Hepatocyte (in vitro differentiated cells): ENCODE results near the gene NME1.

Experiments
- EZH2 ChIP-seq: fragments of 200-600 bp; sonication (generic); IDR thresholded peaks from 2 replicates; pipeline ENCODE4 v1.6.1; 2016; ENCODE audit warnings: antibody characterized with exemption, mild to moderate bottlenecking, borderline replicate concordance
- TF ChIP-seq, protein P1 (sequence below): fragments of 200-600 bp; sonication (generic); IDR thresholded peaks from 2 replicates; pipeline ENCODE4 v1.5.1; 2016; ENCODE audit warnings: antibody characterized with exemption, mild to moderate bottlenecking; ENCODE audit not compliant: poor library complexity

DNA sequence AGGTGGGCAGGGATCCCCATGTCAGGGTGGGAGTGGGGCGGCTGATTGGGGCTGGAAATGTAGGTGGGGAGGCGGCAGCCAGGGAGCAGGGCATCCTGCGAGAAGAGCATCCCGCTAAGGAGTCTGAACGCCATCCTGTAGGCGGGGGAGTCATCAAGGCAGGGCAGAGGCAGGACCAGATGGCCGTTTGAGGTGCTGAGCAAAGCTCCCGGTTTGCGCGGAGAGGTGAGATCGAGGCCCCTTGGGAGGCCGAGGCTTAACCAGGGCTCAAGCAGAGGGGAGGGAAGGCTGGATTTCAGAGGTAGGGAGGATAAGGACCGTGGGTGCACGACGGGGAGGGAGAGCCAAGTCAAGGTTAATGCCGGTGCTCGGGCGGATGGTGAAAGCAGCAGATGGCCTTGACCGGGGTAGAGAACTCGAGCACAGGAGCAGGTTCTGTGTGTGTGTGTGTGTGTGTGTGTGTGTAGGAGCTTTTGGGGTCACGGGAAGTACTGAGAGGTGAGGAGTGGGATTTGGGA lies 12.4 kb downstream of the NME1 start:
- TF ChIP-seq, protein P1, sequence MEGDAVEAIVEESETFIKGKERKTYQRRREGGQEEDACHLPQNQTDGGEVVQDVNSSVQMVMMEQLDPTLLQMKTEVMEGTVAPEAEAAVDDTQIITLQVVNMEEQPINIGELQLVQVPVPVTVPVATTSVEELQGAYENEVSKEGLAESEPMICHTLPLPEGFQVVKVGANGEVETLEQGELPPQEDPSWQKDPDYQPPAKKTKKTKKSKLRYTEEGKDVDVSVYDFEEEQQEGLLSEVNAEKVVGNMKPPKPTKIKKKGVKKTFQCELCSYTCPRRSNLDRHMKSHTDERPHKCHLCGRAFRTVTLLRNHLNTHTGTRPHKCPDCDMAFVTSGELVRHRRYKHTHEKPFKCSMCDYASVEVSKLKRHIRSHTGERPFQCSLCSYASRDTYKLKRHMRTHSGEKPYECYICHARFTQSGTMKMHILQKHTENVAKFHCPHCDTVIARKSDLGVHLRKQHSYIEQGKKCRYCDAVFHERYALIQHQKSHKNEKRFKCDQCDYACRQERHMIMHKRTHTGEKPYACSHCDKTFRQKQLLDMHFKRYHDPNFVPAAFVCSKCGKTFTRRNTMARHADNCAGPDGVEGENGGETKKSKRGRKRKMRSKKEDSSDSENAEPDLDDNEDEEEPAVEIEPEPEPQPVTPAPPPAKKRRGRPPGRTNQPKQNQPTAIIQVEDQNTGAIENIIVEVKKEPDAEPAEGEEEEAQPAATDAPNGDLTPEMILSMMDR, result no peak
- TF ChIP-seq EZH2, result no peak
